WERI-Rb-1 (cell line): ENCODE data around the gene ANKRD1.

Source experiments
- DNase-seq: peaks from one replicate; pipeline ENCODE4 v3.0.0-alpha.2; 2020
- H3K27ac ChIP-seq: fragments of 250-450 bp; sonication (Bioruptor Pico); 2 replicates; pipeline ENCODE4 v1.5.1; 2020; ENCODE audit warnings: mild to moderate bottlenecking, moderate library complexity
- H3K27me3 ChIP-seq: fragments of 250-450 bp; sonication (Bioruptor Pico); 2 replicates; pipeline ENCODE4 v1.5.1; 2021; ENCODE audit warnings: mild to moderate bottlenecking, low read depth, moderate library complexity; ENCODE audit not compliant: insufficient read depth, severe bottlenecking
- H3K36me3 ChIP-seq: fragments of 250-450 bp; sonication (Bioruptor Pico); 2 replicates; pipeline ENCODE4 v1.5.1; 2020; ENCODE audit warnings: mild to moderate bottlenecking, moderate library complexity
- H3K4me3 ChIP-seq: 2 replicates; pipeline ENCODE4 v1.5.1; 2011; ENCODE audit warnings: low read depth, mild to moderate bottlenecking, control low read depth, low read length
- H3K9me3 ChIP-seq: fragments of 250-450 bp; sonication (Bioruptor Pico); 2 replicates; pipeline ENCODE4 v1.5.1; 2021; ENCODE audit warnings: mild to moderate bottlenecking, moderate library complexity; ENCODE audit not compliant: severe bottlenecking
- CTCF ChIP-seq: IDR thresholded peaks from 2 replicates; pipeline ENCODE4 v1.5.1; 2011; ENCODE audit warnings: low read depth, mild to moderate bottlenecking, control low read depth, inconsistent platforms, low read length

Gene ANKRD1

GRCh38 chr10:90923111-90923731, 2.3 kb upstream of the ANKRD1 start:
- H3K27me3 ChIP-seq = no peaks in the 10 kb centered on the region
- no peak overlapping the region for H3K27ac ChIP-seq
- TF ChIP-seq CTCF = no peak
- no peaks in the 10 kb centered on the region for H3K9me3 ChIP-seq
- H3K36me3 ChIP-seq = no peaks in the 10 kb centered on the region
- DNase-seq = no peak
- H3K4me3 ChIP-seq = no peak overlapping the region

GRCh38 chr10:90921906-90922305, 1.0 kb upstream of the ANKRD1 start:
- Histone ChIP-seq H3K27ac (no peak overlapping the region), H3K4me3 (no peak overlapping the region), H3K27me3 (no peaks in the 10 kb centered on the region), H3K9me3 (no peaks in the 10 kb centered on the region), H3K36me3 (no peaks in the 10 kb centered on the region)
- TF ChIP-seq CTCF = no peak
- DNase-seq = no peak

- no peak overlapping the region for H3K27ac ChIP-seq
- H3K36me3 ChIP-seq = no peaks in the 10 kb centered on the region
- no peak for DNase-seq
- TF ChIP-seq CTCF = no peak
- H3K4me3 ChIP-seq = no peak overlapping the region
- no peaks in the 10 kb centered on the region for H3K27me3 ChIP-seq
- no peaks in the 10 kb centered on the region for H3K9me3 ChIP-seq
These were observed 958 bp downstream of the ANKRD1 start for GRCh38 chr10:90919683-90920574.

- no peak for TF ChIP-seq CTCF
- Histone ChIP-seq H3K36me3 (no peaks in the 10 kb centered on the region), H3K9me3 (no peaks in the 10 kb centered on the region), H3K27ac (no peak overlapping the region), H3K4me3 (no peak overlapping the region), H3K27me3 (no peaks in the 10 kb centered on the region)
- DNase-seq = no peak
These were observed 2.9 kb downstream of the ANKRD1 start for GRCh38 chr10:90917968-90918318.

DNA sequence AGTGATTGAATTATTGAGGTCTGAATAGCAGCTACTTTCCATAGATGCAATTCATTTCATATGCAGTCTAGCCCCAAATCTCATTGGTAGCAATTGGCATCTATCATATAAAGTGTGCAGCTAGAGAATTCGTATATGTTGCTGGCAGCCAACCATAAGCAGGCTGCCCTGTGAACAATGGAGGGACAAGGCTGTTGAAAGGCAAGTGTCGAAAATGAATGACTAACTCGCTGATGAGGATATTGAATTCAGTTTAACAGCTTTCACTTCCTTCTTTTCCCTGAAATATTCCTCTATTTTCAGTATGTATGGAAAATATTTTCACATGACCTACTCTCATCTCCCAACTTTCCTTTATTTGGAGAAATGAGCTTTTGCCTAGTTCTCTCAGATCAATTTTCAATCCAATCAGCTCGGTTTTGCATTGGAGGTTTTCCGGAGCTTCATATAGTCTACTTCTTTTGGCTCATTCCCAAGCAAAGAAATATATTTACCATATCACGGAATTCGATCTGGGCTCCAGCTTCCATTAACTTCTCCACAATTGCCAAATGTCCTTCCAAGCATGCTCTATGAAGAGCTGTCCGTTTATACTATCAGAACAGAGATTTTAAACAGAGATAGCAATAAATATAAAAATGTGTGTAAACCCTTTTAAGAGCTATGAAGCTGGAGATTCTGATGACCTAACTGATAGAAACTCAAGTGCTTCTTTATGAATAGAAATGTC, 3.5 kb downstream of the ANKRD1 start:
- no peak for DNase-seq
- no peaks in the 10 kb centered on the region for H3K36me3 ChIP-seq
- no peaks in the 10 kb centered on the region for H3K9me3 ChIP-seq
- no peak for TF ChIP-seq CTCF
- H3K27ac ChIP-seq = no peak overlapping the region
- H3K27me3 ChIP-seq = no peaks in the 10 kb centered on the region
- H3K4me3 ChIP-seq = no peak overlapping the region
